AG10803 (cell line): ENCODE results near the gene RUNX3.
A peak's percentile ranks its signal among the peaks of the same experiment; 100 is the strongest.

ENCODE experiments used
- DNase-seq: peaks from one replicate; pipeline ENCODE4 v3.0.0; 2010; ENCODE audit warnings: low read depth
- H3K4me3 ChIP-seq: 2 replicates; pipeline ENCODE4 v1.5.1; 2011; ENCODE audit warnings: mild to moderate bottlenecking, low read length, control low read depth
- TF ChIP-seq, protein P1 (sequence below): conservative IDR thresholded peaks from 2 replicates; pipeline ENCODE4 v1.5.1; 2011; ENCODE audit warnings: mild to moderate bottlenecking, low read length, control low read depth, inconsistent platforms

RUNX3 gene

DNA sequence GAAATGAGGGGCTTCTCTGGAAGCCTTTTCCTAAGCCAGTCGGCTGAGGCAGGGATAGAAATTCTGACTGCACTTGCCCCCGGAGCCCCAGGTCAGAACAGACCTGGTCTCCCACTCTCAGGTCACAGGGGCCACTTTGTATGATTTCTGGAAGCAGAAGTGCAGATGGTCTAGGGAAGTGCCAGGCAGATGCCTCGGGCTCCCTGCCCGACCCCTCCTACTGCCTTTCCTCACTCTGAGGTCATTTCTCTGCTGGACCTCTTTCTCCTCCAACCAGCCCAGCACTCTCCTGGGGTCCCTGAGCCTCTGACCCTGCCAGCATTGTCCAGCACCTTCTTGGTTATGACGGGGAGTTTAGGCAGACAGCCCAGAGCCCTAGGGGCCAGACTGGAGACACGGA is 8.7 kb downstream of the RUNX3 start:
- no peak overlapping the region for H3K4me3 ChIP-seq
- TF ChIP-seq, protein P1, sequence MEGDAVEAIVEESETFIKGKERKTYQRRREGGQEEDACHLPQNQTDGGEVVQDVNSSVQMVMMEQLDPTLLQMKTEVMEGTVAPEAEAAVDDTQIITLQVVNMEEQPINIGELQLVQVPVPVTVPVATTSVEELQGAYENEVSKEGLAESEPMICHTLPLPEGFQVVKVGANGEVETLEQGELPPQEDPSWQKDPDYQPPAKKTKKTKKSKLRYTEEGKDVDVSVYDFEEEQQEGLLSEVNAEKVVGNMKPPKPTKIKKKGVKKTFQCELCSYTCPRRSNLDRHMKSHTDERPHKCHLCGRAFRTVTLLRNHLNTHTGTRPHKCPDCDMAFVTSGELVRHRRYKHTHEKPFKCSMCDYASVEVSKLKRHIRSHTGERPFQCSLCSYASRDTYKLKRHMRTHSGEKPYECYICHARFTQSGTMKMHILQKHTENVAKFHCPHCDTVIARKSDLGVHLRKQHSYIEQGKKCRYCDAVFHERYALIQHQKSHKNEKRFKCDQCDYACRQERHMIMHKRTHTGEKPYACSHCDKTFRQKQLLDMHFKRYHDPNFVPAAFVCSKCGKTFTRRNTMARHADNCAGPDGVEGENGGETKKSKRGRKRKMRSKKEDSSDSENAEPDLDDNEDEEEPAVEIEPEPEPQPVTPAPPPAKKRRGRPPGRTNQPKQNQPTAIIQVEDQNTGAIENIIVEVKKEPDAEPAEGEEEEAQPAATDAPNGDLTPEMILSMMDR, result no peak
- DNase-seq, result no peak

DNA sequence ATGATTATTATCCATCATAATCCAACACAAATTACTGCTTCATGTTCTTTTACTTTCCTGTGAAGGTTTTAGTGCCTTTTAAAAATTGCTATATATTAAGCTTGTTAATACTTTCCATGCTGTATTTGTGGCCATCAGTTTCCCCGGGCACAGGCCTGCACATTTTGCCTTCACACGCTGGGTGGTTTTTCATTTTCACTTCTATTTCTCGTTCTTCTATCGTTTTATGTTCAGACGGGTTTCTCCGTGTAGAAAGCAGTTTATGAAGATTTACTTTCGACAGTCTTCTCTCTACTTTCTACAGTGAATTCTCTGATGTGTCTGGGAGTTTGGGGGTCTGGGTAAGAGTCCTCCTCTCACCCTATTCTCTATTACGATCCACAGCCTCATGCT is 9.5 kb downstream of the RUNX3 start:
- TF ChIP-seq, protein P1, result no peak
- DNase-seq, result no peak
- peak overlapping the region; percentile 28 for H3K4me3 ChIP-seq

GRCh38 chr1:24919791-24920532 is 10.1 kb downstream of the RUNX3 start:
- H3K4me3 ChIP-seq, result peak overlapping the region; percentile 28
- DNase-seq, result peak; percentile 74
- TF ChIP-seq, protein P1, result no peak

- DNase-seq, result no peak
- TF ChIP-seq, protein P1, result no peak
- no peak overlapping the region for H3K4me3 ChIP-seq
These were observed 11.0 kb downstream of the RUNX3 start for GRCh38 chr1:24918995-24919605.

DNA sequence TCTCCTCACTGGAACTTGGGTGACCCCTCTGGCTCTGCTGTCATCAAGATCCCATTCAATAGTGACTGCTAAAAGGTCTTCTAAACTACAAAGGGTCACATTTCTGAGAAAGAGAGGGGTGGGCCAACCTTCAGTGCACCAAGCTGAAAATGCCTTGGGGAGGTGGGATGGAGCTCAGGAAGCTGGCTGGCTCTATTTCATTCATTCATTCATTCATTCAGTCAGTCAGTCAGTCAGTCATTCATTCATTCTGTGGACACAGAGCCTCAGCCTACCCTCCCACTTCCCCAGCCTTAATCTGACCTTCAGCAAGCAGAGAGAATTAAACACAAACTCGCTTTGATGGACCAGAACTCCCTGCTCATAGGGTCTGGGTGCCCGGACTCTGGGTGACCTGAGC is 11.7 kb downstream of the RUNX3 start:
- TF ChIP-seq, protein P1, result no peak
- no peak for DNase-seq
- no peak overlapping the region for H3K4me3 ChIP-seq

- no peak overlapping the region for H3K4me3 ChIP-seq
- TF ChIP-seq, protein P1, result no peak
- no peak for DNase-seq
These were observed 12.6 kb downstream of the RUNX3 start for GRCh38 chr1:24917327-24918074.
